GM10266 (cell line): Measurements from ENCODE around the gene DEFB124.

Experiments
- DNase-seq: peaks from one replicate; pipeline ENCODE4 v3.0.0; 2012; ENCODE audit errors: extremely low spot score
- TF ChIP-seq, protein P1 (sequence below): IDR thresholded peaks from 2 replicates; pipeline ENCODE4 v1.5.1; 2012; ENCODE audit warnings: mild to moderate bottlenecking, low read depth; ENCODE audit not compliant: control insufficient read depth, insufficient read depth; ENCODE audit errors: missing control alignments

DEFB124 gene

DNA sequence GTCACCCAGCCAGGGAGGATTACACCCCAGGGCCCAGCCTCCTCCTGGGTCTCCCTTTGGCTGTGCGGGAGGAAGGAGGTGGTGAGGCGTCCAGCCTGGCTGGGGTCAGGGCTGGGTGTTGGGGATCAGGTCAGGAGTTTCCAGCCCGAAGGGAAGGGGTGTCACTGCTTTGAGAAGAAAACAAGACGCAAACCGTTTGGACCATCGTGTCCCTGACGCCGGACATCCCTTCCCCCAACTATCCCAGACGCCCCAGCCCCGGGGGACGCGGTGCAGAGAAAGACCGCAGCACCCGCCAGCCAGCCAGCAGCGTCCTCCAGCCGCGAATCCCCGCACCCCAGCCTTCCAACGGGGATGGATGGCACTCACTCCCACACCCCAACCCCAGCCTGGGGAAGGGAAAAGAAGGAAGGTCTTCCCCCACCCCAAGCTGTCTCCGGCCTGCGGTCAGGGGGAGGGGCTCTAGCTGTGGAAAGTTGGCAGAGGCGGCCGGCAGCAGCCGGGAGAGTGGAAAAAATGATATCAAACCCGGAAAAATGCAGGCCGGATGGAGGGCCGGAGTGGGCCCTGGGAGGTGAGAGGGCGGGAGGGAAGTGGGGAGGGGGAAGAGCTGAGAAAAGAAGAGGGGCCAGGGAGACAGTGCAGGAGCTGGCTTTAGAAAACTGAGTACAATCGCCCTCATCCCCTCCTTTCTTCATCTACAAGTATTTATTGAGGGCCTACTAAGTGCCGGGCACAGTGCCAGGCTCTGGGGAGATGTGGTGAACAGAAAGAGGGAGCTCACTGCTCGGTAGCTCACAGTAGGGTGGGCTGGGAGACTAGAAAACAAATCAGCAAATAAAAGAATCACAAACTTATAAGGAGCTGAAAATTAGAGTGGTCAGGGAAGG lies 10.8 kb upstream of the DEFB124 start:
- DNase-seq = no peak
- TF ChIP-seq, protein P1, sequence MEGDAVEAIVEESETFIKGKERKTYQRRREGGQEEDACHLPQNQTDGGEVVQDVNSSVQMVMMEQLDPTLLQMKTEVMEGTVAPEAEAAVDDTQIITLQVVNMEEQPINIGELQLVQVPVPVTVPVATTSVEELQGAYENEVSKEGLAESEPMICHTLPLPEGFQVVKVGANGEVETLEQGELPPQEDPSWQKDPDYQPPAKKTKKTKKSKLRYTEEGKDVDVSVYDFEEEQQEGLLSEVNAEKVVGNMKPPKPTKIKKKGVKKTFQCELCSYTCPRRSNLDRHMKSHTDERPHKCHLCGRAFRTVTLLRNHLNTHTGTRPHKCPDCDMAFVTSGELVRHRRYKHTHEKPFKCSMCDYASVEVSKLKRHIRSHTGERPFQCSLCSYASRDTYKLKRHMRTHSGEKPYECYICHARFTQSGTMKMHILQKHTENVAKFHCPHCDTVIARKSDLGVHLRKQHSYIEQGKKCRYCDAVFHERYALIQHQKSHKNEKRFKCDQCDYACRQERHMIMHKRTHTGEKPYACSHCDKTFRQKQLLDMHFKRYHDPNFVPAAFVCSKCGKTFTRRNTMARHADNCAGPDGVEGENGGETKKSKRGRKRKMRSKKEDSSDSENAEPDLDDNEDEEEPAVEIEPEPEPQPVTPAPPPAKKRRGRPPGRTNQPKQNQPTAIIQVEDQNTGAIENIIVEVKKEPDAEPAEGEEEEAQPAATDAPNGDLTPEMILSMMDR = no peak

DNA sequence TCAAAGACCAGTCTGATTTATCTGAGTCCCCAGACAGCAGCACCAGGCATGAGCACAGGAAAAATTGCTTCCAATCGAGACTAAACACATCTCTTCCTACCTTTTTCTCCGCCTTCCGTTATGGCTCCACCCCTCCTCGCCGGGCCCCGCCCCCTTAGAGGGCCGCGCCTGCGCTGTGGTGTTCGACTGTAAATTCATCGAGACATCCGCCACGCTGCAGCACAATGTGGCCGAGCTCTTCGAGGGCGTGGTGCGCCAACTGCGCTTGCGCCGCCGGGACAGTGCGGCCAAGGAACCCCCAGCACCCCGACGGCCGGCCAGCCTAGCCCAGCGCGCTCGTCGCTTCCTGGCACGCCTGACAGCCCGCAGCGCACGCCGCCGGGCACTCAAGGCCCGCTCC lies 9.1 kb upstream of the DEFB124 start:
- peak; percentile 19 for DNase-seq
- TF ChIP-seq, protein P1 = no peak

DNA sequence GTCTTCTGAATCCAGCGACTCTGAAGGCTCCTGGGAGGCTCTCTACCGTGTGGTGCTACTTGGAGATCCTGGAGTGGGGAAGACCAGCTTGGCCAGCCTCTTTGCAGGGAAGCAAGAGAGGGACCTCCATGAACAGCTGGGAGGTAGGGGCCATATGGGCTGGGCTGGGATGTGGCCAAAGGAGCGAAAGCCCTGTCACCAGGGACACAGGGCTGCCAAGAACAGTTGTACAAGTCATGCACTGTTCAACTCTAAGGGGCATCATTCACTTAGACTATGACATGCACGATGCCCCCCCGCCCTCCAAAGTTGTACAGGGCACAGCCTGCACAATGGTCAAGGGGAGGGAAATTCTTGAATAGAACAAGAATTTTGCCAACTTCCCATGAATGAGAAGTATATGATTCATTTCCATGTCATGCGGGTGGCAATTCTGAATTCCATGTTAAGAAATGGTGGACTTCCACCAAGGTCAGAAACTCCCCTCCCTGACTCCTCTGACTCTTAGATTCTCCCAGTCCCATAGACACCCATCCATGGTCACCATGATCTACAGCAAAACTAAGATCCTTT lies 1.8 kb upstream of the DEFB124 start:
- TF ChIP-seq, protein P1 = no peak
- no peak for DNase-seq

DNA sequence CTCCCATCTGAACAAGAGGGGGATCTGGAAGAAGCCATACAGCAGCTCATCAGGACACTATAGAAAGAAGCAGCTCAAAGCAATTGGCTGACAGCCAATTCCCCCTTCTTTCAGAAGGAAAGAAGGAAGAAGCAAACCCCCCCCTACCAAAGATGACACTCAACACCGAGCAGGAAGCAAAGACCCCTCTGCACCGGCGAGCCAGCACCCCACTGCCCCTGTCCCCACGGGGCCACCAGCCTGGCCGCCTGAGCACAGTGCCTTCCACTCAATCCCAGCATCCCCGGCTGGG lies 1.3 kb upstream of the DEFB124 start:
- TF ChIP-seq, protein P1 = no peak
- DNase-seq = no peak

DNA sequence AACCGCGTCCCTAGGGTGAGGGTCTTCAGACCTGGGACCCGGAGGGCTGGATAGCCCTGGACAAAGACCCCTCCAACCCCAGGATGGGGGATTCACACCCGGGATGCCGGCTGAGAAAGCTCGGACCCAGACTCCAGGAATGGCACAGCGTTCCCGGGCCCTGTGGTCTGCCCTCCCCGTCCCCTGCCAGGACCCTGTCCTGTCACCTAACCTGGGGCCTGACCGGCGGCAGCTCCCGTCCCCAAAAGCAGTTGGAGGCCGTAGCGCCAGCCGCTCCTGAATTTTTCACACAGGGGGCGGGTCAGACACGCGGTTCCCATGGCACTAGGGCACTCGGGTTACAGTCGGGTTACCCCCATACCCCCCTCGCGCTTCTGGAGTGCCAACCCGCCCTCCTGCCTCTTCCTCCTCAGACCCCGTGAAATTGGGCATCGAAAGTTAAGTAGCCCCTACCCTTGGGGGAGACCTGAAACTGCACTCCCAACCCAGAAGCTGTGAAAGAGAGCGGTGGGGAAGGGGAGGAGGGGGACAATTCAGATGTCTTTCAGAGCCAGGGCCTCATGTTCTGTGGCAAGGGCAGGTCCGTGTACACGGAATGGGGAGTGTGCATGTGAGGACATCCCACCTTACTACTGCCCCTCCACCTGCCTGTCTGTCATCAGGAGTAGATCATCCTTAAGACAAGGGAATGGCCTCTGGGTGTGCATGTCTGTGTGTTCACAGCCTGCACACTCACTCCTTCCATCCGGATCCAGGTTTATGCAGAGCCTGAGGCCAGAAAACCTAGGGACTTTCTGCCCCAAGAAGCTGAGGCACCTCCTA lies 756 bp upstream of the DEFB124 start:
- DNase-seq = peak; percentile 30
- TF ChIP-seq, protein P1 = no peak

DNA sequence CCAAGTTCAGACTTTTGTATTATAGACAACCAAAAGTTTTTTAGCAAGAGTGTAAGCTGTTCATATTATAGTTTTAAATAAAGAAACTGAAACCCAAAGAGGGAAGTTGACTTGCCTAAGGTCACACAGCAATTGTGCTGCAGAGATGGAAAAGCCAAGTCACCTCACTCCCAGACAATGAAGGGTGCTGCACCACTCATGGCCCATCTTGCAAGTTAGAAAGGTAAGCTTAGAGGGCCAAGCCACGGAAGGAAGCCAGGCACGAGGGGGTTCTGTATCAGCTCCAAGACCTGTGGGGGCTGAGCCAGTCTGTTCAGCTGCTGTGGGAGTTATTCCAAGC lies 860 bp downstream of the DEFB124 start:
- DNase-seq = peak; percentile 28
- TF ChIP-seq, protein P1 = no peak
